OCI-LY7 (cell line): ENCODE data around the gene RNASE4. TPM values are rescaled to one million over a fixed set of nuclear protein-coding genes. Genes with fewer than 3 reads are reported as not detected.

Experiments
- BruUV-seq: library from RNA; stranded (reverse); fragments of 400-500 nt; replicated peaks from 2 replicates; lab custom pipeline; 2021; lab: Mats Ljungman, UMichigan
- CTCF ChIA-PET: fragments of 300-600 bp; sonication (Branson Sonifier 250); formaldehyde crosslinking; loops from one replicate; lab custom pipeline; 2022; ENCODE audit warnings: antibody characterized with exemption; ENCODE audit not compliant: unreplicated experiment; lab: Charles Lee
- POLR2A ChIA-PET: fragments of 300-600 bp; sonication (Branson Sonifier 250); formaldehyde crosslinking; loops from one replicate; lab custom pipeline; 2022; ENCODE audit warnings: antibody characterized with exemption; lab: Charles Lee
- DNase-seq: peaks from one replicate; pipeline ENCODE4 v3.0.0-alpha.2; 2015; ENCODE audit warnings: low spot score
- H2AFZ ChIP-seq: fragments of 200-600 bp; sonication (generic), shearing (Covaris generic); 2 replicates; pipeline ENCODE4 v1.6.1; 2014; ENCODE audit warnings: mild to moderate bottlenecking, antibody characterized with exemption, low read length, moderate library complexity
- H3K27ac ChIP-seq: fragments of 200-600 bp; sonication (generic); 2 replicates; pipeline ENCODE4 v1.5.1; 2014; ENCODE audit warnings: mixed run types, low read depth, mild to moderate bottlenecking, moderate library complexity, low read length, inconsistent platforms; ENCODE audit not compliant: poor library complexity, severe bottlenecking
- H3K36me3 ChIP-seq: fragments of 200-600 bp; sonication (generic); 2 replicates; pipeline ENCODE4 v1.6.1; 2014; ENCODE audit warnings: mild to moderate bottlenecking, antibody characterized with exemption, low read length, moderate library complexity, mixed read lengths; ENCODE audit not compliant: insufficient read depth
- H3K4me1 ChIP-seq: fragments of 200-600 bp; sonication (generic); 2 replicates; pipeline ENCODE4 v1.5.1; 2014; ENCODE audit warnings: mild to moderate bottlenecking, low read length; ENCODE audit not compliant: insufficient read depth, poor library complexity, severe bottlenecking
- H3K4me2 ChIP-seq: fragments of 200-600 bp; sonication (generic); 2 replicates; pipeline ENCODE4 v1.6.1; 2014; ENCODE audit warnings: mild to moderate bottlenecking, low read length
- H3K4me3 ChIP-seq: fragments of 200-600 bp; sonication (generic); 2 replicates; pipeline ENCODE4 v1.5.1; 2014; ENCODE audit warnings: mild to moderate bottlenecking, low read depth, low read length; ENCODE audit not compliant: poor library complexity, severe bottlenecking
- H3K79me2 ChIP-seq: fragments of 200-600 bp; sonication (generic); 2 replicates; pipeline ENCODE4 v1.6.1; 2016; ENCODE audit warnings: low read depth, mild to moderate bottlenecking, low read length, moderate library complexity, mixed read lengths; ENCODE audit not compliant: insufficient read depth
- H3K9me2 ChIP-seq: fragments of 200-600 bp; sonication (generic); 2 replicates; pipeline ENCODE4 v1.6.1; 2016; ENCODE audit warnings: mild to moderate bottlenecking, low read length, mixed read lengths; ENCODE audit not compliant: insufficient read depth
- H3K9me3 ChIP-seq: fragments of 200-600 bp; sonication (generic); 2 replicates; pipeline ENCODE4 v1.6.1; 2014; ENCODE audit warnings: mild to moderate bottlenecking, mixed run types, low read length, mixed read lengths
- H4K20me1 ChIP-seq: fragments of 200-600 bp; sonication (generic); 2 replicates; pipeline ENCODE4 v1.6.1; 2014; ENCODE audit warnings: mild to moderate bottlenecking, antibody characterized with exemption, low read length, moderate library complexity, mixed read lengths; ENCODE audit not compliant: insufficient read depth
- EZH2phosphoT487 ChIP-seq: fragments of 200-600 bp; sonication (generic); IDR thresholded peaks from 2 replicates; pipeline ENCODE4 v1.6.1; 2018; ENCODE audit warnings: low read depth, borderline replicate concordance, mild to moderate bottlenecking, mixed run types, antibody characterized with exemption, low read length, moderate library complexity, mixed read lengths
- intact Hi-C: fragments of 100-400 bp; cut with micrococcal nuclease; formaldehyde crosslinking; loops from one replicate; pipeline ENCODE4 v1.10.0; 2022; ENCODE audit not compliant: unreplicated experiment
- total RNA-seq, 2 experiments: library from RNA; depleted of rRNA in 1 of 2; stranded (reverse); fragments of >200 nt in 1 of 2; shearing (Covaris generic) in 1 of 2; gene quantifications; 2 replicates each; pipeline ENCODE4 v1.2.3, GENCODE V29; 2014 to 2022
- TF ChIP-seq, protein P1 (sequence below): fragments of 200-600 bp; sonication (generic); conservative IDR thresholded peaks from 2 replicates; pipeline ENCODE4 v1.5.1; 2014; ENCODE audit warnings: mild to moderate bottlenecking, antibody characterized with exemption, low read length, moderate library complexity, mixed read lengths

Gene RNASE4
- total RNA-seq, 2 experiments from 2014 or later: not detected

DNA sequence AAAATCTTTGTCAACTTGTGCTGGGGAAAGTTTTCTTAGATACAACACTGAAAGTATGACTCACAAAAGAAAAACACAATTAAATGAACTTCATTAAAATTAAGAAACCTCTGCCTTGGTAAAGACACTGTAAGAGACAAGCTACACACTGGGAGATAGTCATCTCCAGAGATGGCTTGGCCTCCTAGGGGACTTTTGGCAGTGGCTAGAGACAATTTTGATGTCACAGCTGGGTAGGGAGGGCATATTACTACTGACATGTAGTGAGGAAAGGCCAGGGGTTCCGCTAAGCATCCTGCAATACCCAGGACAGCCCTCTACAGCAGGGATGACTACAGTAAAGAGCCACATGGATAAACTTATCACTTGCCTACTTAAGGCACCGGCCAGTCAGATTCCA is 8.7 kb upstream of the RNASE4 start:
- DNase-seq: no peak
- ChIA-PET CTCF (no interaction called here), POLR2A (no interaction called here)
- no peaks in the 10 kb centered on the region for H3K36me3 ChIP-seq
- H3K4me1 ChIP-seq: peaks cover 12% of the 10 kb centered on the region
- no peak for TF ChIP-seq EZH2phosphoT487
- TF ChIP-seq, protein P1, sequence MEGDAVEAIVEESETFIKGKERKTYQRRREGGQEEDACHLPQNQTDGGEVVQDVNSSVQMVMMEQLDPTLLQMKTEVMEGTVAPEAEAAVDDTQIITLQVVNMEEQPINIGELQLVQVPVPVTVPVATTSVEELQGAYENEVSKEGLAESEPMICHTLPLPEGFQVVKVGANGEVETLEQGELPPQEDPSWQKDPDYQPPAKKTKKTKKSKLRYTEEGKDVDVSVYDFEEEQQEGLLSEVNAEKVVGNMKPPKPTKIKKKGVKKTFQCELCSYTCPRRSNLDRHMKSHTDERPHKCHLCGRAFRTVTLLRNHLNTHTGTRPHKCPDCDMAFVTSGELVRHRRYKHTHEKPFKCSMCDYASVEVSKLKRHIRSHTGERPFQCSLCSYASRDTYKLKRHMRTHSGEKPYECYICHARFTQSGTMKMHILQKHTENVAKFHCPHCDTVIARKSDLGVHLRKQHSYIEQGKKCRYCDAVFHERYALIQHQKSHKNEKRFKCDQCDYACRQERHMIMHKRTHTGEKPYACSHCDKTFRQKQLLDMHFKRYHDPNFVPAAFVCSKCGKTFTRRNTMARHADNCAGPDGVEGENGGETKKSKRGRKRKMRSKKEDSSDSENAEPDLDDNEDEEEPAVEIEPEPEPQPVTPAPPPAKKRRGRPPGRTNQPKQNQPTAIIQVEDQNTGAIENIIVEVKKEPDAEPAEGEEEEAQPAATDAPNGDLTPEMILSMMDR: no peak
- no peaks in the 10 kb centered on the region for H3K9me3 ChIP-seq
- H3K79me2 ChIP-seq: no peaks in the 10 kb centered on the region
- peaks cover 3% of the 10 kb centered on the region; the same call in 1 of the 2 replicates for H4K20me1 ChIP-seq
- no peak overlapping the region for H3K27ac ChIP-seq
- intact Hi-C loops: no loop called here
- no peak overlapping the region for H3K4me3 ChIP-seq
- H3K9me2 ChIP-seq: no peaks in the 10 kb centered on the region
- H2AFZ ChIP-seq: no peak overlapping the region
- H3K4me2 ChIP-seq: no peak overlapping the region
- no TSS peak for BruUV-seq

DNA sequence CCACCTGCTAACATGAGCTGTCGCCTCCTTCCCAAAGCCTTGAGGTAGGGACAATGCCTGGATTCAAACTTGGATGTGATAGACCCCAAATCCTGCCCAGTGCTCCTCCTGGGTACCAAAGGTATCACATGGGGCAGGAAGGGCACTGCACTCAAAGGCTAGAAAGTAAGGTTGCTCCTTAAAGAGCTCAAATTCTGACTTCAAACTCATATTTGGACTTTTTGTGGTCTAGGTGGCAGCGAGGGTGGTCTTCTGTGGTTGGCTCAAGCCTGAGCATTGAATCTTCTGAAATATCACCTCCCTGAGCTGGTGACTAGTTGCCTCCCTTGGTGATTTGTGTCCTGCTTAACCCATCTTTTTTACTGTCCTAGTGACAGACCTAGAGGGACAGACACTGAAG is 8.3 kb upstream of the RNASE4 start:
- intact Hi-C loops: no loop called here
- Histone ChIP-seq H3K4me1 (peaks cover 16% of the 10 kb centered on the region), H2AFZ (no peak overlapping the region), H3K9me2 (no peaks in the 10 kb centered on the region), H4K20me1 (peaks cover 6% of the 10 kb centered on the region; the same call in 1 of the 2 replicates), H3K4me3 (no peak overlapping the region), H3K36me3 (no peaks in the 10 kb centered on the region), H3K79me2 (no peaks in the 10 kb centered on the region), H3K4me2 (no peak overlapping the region), H3K9me3 (no peaks in the 10 kb centered on the region), H3K27ac (no peak overlapping the region)
- no TSS peak for BruUV-seq
- ChIA-PET POLR2A (interaction anchor here (0.6 kb wide), 1 partner anchor 287 kb away, joined by 3 read pairs; no protein-coding TSS in a partner anchor), CTCF (no interaction called here)
- no peak for TF ChIP-seq EZH2phosphoT487
- TF ChIP-seq, protein P1: no peak
- no peak for DNase-seq

DNA sequence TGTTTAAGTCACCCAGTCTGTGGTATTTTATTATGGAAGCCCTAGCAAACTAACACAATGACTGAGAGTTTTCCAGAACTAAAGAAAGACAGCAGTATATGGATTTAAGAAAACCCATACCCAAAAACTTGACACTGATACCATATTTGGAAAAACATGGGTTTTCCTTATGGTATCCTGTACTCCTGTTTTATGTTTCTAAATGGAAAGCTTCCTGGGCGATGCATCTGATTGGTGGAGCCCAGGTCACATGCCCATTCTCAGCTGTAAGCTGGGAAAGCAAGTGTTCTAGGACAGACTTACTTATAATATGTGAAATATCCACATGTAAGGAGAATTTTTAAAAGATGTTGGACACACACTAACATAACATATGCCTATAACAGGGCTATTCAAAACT is 4.5 kb upstream of the RNASE4 start:
- BruUV-seq: no TSS peak
- Histone ChIP-seq H3K4me2 (peak overlapping the region; percentile 94), H4K20me1 (peaks cover 6% of the 10 kb centered on the region; the same call in 1 of the 2 replicates), H3K4me3 (peak overlapping the region; percentile 74), H3K79me2 (no peaks in the 10 kb centered on the region), H3K36me3 (no peaks in the 10 kb centered on the region), H3K9me2 (no peaks in the 10 kb centered on the region), H3K4me1 (peaks cover 42% of the 10 kb centered on the region), H2AFZ (no peak overlapping the region), H3K27ac (no peak overlapping the region), H3K9me3 (no peaks in the 10 kb centered on the region)
- no peak for DNase-seq
- ChIA-PET CTCF (interaction anchor here (0.7 kb wide), 1 partner anchor 15 kb away, joined by 4 read pairs; no protein-coding TSS in a partner anchor), POLR2A (interaction anchor here (0.8 to 2.5 kb wide), 3 partner anchors 12 to 293 kb away, joined by 3 to 9 read pairs (median 6); no protein-coding TSS in a partner anchor)
- TF ChIP-seq, protein P1: no peak
- TF ChIP-seq EZH2phosphoT487: no peak
- intact Hi-C loops: loop anchor here (5.0 to 10.0 kb wide), 4 partner anchors 218 to 425 kb away; partner anchors contain the start of genes PIP4P1 and TMEM253
